HG03039 (cell line): ENCODE data around the gene MYH9.
"Not testable (repeated sequence)": the region's sequence is repeated elsewhere in the genome, so short reads cannot be mapped to it uniquely, and the experiment has no call there.

Experiments used
- ATAC-seq: cut with Tn5 transposase; IDR thresholded peaks from one replicate; pipeline ENCODE4 v1.9.1; 2021; ENCODE audit warnings: mild to moderate bottlenecking, moderate library complexity; ENCODE audit not compliant: unreplicated experiment

MYH9 gene

GRCh38 chr22:36297568-36297967 lies 90.2 kb downstream of the MYH9 start:
- no peak for ATAC-seq

- ATAC-seq: no peak
These were observed 91.1 kb downstream of the MYH9 start for GRCh38 chr22:36296690-36297089.

- ATAC-seq: no peak
These were observed 92.5 kb downstream of the MYH9 start for GRCh38 chr22:36295247-36295646.

- no peak for ATAC-seq
These were observed 93.0 kb downstream of the MYH9 start for GRCh38 chr22:36294801-36295200.

GRCh38 chr22:36294293-36294620 lies 93.5 kb downstream of the MYH9 start:
- no peak for ATAC-seq

- no peak for ATAC-seq
These were observed 94.0 kb downstream of the MYH9 start for GRCh38 chr22:36293606-36294292.

- no peak for ATAC-seq
These were observed 94.8 kb downstream of the MYH9 start for GRCh38 chr22:36292823-36293530.

GRCh38 chr22:36291831-36292740 lies 95.7 kb downstream of the MYH9 start:
- no peak for ATAC-seq

GRCh38 chr22:36290391-36291075 lies 97.2 kb downstream of the MYH9 start:
- ATAC-seq: not testable (repeated sequence)

GRCh38 chr22:36289948-36290371 lies 97.8 kb downstream of the MYH9 start:
- not testable (repeated sequence) for ATAC-seq

GRCh38 chr22:36289406-36289870 lies 98.3 kb downstream of the MYH9 start:
- no peak for ATAC-seq

- no peak for ATAC-seq
These were observed 99.0 kb downstream of the MYH9 start for GRCh38 chr22:36288571-36289405.

GRCh38 chr22:36287881-36288515 lies 99.8 kb downstream of the MYH9 start:
- no peak for ATAC-seq

GRCh38 chr22:36286096-36286957 lies 101.4 kb downstream of the MYH9 start:
- ATAC-seq: no peak

- ATAC-seq: no peak
These were observed 102.2 kb downstream of the MYH9 start for GRCh38 chr22:36285545-36285944.

- no peak for ATAC-seq
These were observed 102.8 kb downstream of the MYH9 start for GRCh38 chr22:36285017-36285416.

GRCh38 chr22:36284171-36284571 lies 103.6 kb downstream of the MYH9 start:
- no peak for ATAC-seq

GRCh38 chr22:36282328-36282831 lies 105.4 kb downstream of the MYH9 start:
- no peak for ATAC-seq
